Dermis blood vessel endothelial cell (primary cell): Measurements from ENCODE around the gene LSS. TPM values are rescaled to one million over a fixed set of nuclear protein-coding genes. Genes with fewer than 3 reads are reported as not detected.
"Not testable (repeated sequence)": the region's sequence is repeated elsewhere in the genome, so short reads cannot be mapped to it uniquely, and the experiment has no call there.

Source experiments
- DNase-seq: peaks from one replicate; pipeline ENCODE4 v3.0.0; 2010
- total RNA-seq: library from RNA; depleted of rRNA; stranded (reverse); fragments of >200 nt; gene quantifications from 2 replicates; pipeline ENCODE4 v1.2.3, GENCODE V29; 2014

The LSS gene
- total RNA-seq, 1 donor from 2014 or later: 85.3 TPM

GRCh38 chr21:46151989-46152926 lies 76.3 kb downstream of the LSS start:
- DNase-seq: no peak

GRCh38 chr21:46151261-46151988 lies 77.1 kb downstream of the LSS start:
- DNase-seq: no peak

GRCh38 chr21:46150491-46151121 lies 78.0 kb downstream of the LSS start:
- DNase-seq: no peak

GRCh38 chr21:46150073-46150472 lies 78.5 kb downstream of the LSS start:
- no peak for DNase-seq

- no peak for DNase-seq
Observed at GRCh38 chr21:46149205-46149901, 79.2 kb downstream of the LSS start.

GRCh38 chr21:46148106-46148505 lies 80.5 kb downstream of the LSS start:
- DNase-seq: no peak

- peak; percentile 80 for DNase-seq
Observed at GRCh38 chr21:46147429-46147828, 81.1 kb downstream of the LSS start.

- no peak for DNase-seq
Observed at GRCh38 chr21:46146856-46147255, 81.7 kb downstream of the LSS start.

- no peak for DNase-seq
Observed at GRCh38 chr21:46145840-46146691, 82.5 kb downstream of the LSS start.

- DNase-seq: no peak
Observed at GRCh38 chr21:46145159-46145839, 83.3 kb downstream of the LSS start.

- no peak for DNase-seq
Observed at GRCh38 chr21:46144464-46145070, 84.0 kb downstream of the LSS start.

GRCh38 chr21:46142582-46143473 lies 85.7 kb downstream of the LSS start:
- DNase-seq: no peak

GRCh38 chr21:46141767-46142581 lies 86.6 kb downstream of the LSS start:
- DNase-seq: no peak

- not testable (repeated sequence) for DNase-seq
Observed at GRCh38 chr21:46140352-46141003, 88.1 kb downstream of the LSS start.

- no peak for DNase-seq
Observed at GRCh38 chr21:46139686-46140085, 88.9 kb downstream of the LSS start.

GRCh38 chr21:46138383-46138970 lies 90.1 kb downstream of the LSS start:
- DNase-seq: no peak
